Renal cortical epithelial cell (primary cell): ENCODE results near the gene SMIM34. TPM values are rescaled to one million over a fixed set of nuclear protein-coding genes. Genes with fewer than 3 reads are reported as not detected.
"Not testable (repeated sequence)": the region's sequence is repeated elsewhere in the genome, so short reads cannot be mapped to it uniquely, and the experiment has no call there.

Experiments used
- DNase-seq: peaks from one replicate; pipeline ENCODE4 v3.0.0-alpha.2; 2011; ENCODE audit warnings: low read depth
- total RNA-seq: library from RNA; depleted of rRNA; stranded (reverse); fragments of >200 nt; gene quantifications from 2 replicates; pipeline ENCODE4 v1.2.3, GENCODE V29; 2014

SMIM34 gene, protein sequence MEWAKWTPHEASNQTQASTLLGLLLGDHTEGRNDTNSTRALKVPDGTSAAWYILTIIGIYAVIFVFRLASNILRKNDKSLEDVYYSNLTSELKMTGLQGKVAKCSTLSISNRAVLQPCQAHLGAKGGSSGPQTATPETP
- total RNA-seq = not detected in 2 replicates

DNA sequence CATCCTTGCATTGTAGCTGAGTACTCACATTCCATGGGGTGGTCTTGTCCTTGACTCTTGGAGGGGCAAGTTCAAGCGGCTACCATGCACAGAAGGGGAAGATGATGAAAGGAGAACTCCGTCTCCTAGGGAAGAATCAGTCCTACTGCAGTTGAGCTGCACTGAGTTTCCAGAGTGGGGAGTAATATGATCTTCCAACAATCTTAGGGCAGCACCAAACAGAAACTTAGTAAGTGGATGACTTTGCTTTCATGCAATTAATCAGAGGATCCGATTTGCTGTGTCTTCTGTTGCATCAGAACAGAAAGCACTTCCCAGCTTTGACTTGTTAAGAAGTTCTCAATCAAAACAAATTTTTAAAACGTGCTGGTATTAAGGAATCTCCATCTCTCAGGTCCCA is at the start of gene SMIM34:
Gene SMIM34, minus strand, starts transcription at position 147 of the 400 bp plus-strand sequence. Its CDS starts 112 bp downstream, at position 35.
- DNase-seq = not testable (repeated sequence)

DNA sequence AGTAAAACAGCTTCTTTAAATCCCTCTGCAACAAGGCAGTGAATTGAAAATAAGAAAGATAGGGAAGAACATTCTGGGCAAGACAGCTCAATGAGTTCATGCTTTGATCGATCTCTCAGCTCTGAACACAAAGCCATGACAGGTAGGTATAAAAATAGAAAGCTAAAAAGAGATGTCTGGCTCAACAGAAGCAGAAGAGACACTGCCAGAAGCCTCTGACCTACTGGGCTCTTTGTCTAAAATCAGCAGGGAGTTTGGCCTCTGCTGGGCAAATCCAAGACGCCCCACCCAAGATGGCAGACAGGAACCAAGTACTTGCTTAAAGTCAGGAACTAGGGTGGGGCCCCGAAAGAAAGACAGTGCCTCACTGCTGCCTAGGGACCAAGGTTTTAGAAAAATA is 43.6 kb upstream of the SMIM34 start:
- DNase-seq = not testable (repeated sequence)

DNA sequence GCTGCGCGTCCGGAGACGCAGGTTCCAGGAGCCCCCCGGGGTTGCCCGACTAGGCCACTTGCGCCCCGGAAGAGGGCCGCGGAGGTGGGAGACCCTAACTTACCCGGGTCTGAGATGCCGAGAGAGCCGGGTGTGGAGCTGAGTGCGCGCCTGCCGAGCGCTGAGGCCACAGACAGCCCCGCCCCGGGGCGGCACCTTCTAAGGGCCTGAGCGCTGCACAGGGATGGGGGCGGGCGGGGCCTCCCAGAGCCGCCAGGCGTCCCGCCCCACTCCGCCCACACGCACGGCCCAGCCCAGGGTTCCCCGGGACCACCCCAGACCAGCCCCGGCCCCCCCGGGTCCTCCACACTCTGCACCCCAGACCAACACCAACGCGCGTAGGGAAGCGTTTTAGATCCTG is 35.7 kb upstream of the SMIM34 start:
- DNase-seq = not testable (repeated sequence)

DNA sequence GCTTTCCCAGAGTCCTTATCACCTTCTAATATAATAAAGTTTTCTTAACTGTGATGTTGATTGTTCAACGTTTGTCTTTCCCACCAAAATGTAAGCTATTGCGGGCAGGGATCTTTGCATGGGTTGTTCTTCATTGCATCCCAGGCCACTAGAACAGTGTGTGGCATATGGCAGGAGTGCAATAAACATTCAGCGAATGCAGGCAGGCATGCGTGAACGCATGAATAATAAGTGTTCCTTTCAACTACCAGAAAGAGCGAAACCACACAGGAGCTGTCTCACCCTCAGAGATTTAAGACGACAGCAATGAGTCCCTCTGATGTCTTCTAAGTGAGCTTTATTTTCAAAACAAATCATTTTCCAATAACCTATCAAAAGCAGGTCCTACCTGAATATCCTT is 34.5 kb upstream of the SMIM34 start:
- not testable (repeated sequence) for DNase-seq

DNA sequence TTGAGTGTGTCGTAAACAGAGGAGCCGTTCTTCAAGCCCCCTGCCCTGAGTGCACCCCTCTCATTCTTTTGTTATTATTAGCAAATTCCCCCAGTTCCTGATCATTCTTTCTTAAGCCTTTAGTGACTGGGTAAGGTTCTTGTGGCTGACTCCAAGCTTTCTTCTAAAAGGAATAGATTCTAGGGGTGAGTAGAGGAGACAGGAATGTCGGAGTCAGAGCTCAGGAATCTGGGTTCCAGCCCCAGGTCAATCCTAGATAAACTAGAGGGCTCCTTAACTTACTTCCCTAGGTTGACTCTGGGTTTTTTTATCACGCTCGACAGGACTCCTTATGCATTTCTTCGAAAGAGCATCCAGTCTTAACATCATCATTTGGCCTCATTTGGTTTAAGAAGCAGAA is 32.4 kb upstream of the SMIM34 start:
- not testable (repeated sequence) for DNase-seq

DNA sequence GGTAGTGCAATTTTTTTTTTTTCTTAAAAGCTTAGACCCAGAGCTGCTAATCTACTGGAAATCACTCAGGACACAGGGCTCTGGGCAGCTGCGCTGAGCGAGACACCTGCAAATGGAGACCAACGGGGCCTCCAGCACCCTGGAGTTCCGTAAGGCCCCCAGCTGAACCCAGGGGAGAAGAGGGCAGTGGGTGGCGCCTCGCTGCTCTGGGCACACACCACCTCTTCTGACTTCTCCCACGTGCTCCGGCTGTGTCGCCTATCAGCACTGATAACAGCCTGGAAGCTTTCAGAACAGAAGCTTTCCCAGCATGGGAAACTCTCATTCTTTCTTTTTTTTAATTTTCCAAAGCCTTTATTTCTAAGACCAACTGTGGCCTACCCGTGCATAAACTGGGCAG is 31.9 kb upstream of the SMIM34 start:
- not testable (repeated sequence) for DNase-seq

DNA sequence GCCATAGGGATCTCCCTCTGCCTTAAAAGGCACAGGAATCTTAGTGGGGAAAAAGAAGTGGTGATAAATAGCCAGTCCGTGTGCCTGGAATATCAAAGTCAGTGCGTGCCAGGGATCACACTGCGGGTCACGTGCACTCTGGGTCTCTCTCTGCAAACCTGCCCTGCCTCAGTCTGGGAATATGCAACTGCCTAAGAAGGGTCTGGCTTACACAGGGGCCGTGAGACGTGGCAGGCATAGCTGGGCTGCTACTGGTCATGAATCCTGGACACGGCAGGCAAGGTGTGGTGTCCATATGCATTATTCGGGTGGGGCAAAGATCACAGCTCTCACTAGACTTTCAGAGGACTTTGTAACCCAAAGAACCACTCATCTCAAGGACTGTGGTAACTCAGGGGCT is 23.3 kb upstream of the SMIM34 start:
- DNase-seq = not testable (repeated sequence)

DNA sequence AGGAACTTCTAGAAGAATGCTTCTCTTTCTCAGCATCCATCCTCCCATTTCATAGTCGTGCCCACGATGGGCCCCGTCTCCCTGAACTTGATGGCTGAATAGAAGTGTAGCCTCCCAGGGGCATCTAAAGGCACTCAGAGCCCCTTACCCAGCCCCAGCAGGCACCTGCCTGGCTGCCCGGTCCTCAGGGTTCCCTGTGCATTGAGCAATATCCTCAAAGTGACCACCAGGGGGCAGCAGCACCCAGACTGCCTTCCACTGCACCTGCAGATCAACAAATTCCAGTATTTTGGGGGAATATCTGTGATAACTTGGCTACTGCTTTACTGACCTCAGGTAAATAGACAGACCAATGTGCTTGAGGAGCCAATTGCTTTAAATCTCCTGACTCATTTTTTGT is 19.7 kb upstream of the SMIM34 start:
- DNase-seq = not testable (repeated sequence)

DNA sequence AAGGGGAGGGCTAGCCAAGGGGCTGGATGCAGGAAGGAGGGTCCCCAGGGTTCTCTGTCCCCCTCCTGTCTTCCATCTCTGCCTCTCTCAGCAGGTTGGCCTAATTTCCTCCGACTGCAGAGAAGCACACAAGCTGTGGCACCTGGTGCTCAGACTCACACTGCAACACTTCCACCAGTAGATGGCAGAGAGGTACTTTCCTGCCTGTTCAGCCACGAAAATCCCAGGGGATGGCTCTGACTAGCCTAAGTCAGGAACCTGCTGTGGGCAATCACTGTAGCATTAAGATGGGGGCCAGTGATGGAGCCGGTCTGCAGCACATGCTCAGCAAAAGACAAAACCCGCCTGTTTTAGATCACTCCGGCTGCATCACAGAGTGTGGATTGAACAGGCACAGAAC is 6.0 kb upstream of the SMIM34 start:
- not testable (repeated sequence) for DNase-seq

DNA sequence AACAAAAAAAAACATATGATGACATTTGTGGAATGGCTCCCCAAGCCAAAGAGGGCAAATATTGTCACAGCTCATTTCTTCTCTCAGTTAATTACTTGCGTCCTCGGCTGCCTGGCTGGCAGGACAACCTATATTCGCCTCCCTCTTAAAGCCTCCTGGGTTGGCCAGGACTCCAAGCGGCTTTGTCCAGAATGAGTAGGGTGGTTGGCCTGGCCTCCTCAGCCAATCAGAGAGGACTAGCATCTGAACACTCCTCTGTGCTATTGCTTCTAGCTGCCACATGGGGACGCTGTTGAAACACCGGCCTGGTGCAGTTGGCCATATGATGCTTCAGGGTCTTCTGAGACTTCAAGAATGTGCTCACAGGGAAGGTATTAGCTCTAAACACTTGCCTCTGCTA is 4.7 kb upstream of the SMIM34 start:
- DNase-seq = not testable (repeated sequence)

DNA sequence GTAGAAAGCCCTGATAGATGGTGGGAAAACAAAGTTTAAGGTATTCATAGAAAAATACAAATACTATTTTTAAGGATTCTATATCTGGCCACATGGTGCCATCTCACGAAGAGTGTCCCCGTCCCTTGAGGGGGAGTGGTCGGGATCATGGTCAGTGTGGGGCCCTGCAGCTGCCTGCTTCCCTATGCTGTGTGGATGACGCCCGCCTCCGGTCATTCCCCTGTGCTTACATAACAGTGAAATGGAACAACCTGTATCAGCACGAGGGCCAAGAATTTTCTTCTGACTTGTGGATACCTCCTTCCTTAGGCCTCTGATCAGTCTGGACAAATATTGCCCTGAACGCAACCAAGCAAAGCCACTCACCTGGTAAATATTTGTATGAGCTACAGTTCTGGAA is 3.6 kb upstream of the SMIM34 start:
- not testable (repeated sequence) for DNase-seq

DNA sequence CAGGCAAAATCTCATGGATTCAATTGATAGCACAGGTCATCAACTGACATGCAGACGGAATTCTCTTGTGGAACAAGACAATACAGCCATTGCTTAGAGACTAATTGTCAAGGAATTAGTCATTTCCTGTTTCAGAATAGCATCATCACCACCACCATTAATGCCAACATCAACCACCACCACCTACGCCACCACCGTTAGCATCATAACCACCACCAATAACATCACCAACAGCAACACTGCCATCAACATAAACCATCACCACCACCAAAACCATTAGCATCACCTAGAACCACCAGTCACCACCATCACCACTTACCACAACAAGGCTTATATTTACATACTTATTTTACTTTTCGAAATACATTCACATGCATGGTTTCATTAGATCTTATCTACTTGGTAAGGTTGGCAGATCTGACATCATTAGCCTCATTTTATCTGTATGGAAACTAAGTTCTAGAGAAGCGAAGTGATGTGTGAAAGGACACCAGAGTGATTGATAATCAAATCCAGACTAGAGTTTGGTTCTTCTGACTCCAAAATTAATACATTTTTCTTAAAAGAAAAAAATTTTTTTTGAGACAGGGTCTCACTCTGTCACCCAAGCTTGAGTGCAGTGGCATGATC is 6.2 kb downstream of the SMIM34 start:
- not testable (repeated sequence) for DNase-seq

DNA sequence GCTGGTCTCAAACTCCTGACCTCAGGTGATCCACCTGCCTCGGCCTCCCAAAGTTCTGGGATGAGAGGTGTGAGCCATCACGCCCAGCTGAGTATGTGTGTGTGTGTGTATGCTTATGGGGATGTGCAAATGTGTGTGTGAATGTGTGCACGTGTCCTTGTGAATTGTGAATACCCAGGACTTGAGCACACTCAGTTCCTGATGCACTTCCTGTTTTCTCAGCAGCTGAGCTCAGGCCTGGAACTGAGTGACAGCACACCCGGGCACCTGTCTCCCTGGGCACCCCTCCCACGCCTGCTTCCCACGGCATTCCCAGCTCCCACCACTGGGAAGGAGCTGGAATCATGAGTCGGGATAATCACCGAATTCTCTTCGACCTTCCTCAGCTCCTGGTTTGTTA is 16.5 kb downstream of the SMIM34 start:
- not testable (repeated sequence) for DNase-seq

DNA sequence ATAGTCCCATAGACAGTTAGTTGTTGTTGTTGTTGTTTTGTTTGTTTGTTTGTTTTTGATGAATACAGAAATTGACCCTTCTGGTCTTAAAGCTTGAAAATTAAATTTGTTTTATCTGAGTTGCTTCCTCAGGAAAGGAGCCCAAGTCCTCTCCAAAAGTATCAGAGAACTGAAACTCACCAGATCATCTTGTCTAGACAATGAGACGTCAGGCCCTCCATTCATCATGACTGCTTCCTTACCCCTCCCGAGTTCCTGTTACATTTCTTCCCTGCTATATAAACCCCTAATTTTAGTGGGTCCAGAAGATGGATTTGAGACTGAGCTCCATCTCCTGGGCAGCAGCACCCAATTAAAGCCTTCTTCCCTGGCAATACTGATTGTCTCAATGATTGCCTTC is 17.1 kb downstream of the SMIM34 start:
- DNase-seq = not testable (repeated sequence)

DNA sequence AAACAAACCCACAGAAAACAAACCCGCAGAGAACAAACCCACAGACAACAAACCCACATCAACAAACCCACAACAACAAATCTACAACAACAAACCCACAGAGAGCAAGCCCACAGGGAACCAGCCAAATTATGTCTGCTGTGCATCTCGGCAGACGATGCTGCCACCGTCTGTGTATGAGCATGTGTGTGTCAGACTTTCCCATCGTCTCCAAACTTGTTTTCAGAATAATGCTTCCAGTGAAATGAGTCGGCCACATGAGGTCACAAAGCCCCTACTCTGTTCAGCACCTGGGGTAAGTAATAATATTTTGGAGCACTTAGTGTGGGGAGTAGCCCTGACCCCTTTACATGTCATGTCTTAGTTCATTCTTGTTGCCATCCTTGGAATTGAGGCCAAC is 17.6 kb downstream of the SMIM34 start:
- DNase-seq = not testable (repeated sequence)

DNA sequence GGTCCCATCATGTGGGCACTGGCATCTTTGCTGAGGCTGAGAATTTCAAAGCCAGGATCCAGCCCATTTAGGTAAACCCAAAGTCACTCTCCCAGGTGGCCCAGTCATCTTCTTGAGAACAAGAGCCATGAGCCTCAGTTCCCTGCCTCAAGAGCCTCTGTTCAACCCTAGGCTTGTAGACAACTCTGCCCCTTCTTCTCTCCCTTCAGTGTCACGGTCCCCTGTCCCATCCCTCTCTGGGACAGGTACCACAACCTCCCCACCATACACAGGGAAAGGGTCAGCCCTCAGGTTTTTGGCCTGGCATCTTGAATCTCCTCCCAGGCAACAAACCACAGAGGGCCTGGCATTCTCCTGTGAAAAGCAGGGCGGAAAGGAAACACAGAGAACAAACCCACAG is 18.1 kb downstream of the SMIM34 start:
- not testable (repeated sequence) for DNase-seq

DNA sequence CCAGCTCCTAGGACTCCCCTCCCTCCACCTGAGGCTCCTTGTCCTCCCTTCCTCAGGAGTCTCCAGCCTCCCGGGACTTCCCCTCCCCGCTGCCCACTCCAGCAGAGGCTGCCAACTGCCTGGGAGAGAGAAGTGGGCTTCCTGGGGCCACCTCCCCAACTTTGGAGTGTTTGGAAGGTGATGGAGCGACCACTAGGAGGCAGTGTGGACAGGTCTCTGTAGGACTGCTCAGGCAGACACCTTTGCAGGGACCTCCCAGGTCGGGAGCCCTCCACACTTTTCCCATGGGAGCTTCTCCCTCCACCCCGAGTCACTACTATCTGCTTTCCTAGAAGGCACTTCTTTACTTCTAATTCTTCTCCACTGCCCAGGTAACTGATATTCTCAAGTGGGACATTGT is 19.0 kb downstream of the SMIM34 start:
- not testable (repeated sequence) for DNase-seq

DNA sequence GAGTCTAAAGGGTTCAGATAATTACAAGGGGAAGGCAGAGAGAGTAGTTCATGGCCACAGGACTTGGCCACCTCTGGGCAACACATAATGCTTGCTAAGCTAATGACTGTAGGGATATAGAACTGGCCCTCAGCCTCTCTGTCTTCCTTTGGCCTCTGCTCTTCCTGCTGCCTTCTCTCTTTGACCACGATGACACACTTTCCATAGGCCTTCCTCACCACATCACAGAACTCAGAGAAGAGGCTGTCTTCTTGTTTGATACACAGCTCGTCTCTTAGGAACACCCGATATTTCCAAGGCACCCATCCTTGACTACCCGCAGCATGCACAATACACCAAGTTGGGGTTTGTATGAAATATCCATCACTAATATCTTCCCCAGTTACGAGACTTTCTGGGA is 23.2 kb downstream of the SMIM34 start:
- not testable (repeated sequence) for DNase-seq

DNA sequence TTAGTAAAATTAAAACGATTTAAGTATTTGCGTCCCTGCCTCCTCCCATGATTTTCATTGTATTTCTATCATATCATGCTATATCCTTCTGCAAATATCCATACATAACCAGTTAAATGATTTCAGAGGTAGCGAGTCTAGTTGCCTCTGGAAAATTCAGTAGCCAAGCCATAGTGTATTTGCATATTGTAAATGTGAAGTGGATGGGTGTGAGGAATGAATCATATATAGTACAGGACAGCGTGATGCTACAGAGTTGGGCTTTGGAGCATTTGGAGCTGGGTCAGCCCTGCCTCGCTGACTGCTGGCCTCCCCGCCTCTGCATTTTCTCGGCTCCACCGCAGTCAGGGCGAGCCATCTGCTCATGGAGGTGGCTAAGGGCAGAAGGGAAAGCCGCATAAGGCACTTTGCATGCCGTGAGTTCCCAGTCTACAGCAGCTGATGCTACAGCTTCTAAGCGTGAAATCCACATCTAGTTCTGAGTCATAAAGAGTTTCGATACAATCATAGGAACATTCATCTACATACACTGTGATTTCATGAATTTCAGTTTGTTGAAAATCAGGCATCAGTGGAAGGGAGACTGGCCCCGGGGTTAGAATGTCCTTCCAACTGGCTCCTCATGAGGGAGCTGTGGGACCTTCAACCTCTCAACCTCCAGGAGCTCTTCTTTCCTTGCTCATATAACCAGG is 39.9 kb downstream of the SMIM34 start:
- DNase-seq = not testable (repeated sequence)

DNA sequence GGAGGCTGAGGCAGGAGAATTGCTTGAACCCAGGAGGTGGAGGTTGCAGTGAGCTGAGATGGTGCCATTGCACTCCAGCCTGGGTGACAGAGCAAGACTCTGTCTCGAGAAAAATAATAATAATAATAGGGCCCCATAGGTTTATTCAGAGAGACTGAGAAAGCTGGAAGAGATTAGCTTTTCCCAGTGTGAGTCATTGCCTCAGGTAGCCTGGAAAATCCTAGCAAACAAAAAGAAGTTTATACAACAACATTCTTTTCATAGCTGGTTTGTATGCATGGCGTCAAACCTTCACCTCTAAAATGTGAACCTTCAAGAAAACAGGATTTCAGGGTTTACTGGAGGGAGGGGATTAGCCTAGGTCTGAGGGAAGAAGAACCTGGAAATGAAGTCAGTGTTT is 40.6 kb downstream of the SMIM34 start:
- not testable (repeated sequence) for DNase-seq

DNA sequence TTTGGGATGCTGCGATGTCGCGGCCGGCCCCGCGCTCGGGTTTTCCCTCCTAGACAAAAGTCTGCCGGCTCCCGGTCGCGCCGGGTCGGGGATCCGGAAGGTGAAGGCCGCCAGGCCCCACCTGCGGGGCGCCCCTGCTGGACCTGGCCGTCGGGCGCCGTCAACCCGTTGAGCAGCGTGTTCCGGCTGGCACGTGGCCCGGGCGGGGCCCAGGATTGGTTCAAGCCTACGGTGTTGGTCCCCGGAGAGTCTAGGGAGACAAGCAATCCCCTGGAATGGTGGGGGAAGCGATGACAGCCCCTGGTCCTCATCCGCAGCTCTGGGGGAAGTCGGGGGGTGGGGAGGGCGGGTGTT is 48.2 kb downstream of the SMIM34 start:
- not testable (repeated sequence) for DNase-seq

DNA sequence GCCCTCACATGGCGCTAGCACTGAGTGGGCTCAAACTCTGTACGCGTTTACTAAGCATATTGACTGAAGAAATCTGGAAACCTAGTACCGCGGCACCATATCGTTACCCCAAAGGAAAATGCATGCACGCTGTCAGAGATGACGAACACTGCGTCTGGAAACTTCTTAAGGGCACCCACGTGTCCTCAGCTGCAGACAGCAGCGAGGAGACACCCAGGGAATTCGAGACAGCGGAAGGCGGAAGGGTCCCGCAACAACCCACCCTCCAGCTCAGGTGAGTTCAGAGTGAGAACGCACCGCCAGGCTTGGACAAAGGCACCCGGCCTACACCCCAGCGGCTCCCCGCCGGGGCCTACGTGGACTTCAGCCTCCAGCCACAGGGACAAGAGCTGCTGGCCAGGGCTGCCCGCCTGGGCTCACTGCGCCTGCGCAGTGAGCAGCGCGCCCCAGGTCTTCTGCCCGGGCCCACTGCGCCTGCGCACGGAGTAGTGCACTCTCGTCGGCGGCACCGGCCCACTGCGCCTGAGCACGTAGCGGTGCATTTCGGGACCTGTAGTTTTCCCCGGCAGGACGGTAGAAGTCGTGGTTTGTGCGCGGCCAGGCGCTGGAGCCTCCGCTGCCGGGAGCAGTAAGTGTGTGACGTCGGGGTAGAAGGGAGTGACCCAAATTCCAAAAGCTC is 48.7 kb downstream of the SMIM34 start, which contains the start of gene SMIM11:
Gene SMIM11, plus strand, starts transcription at position 568 of the 679 bp plus-strand sequence. CDS start 3,998 bp downstream, outside the sequence.
- DNase-seq = not testable (repeated sequence)
